B cell (primary cell): ENCODE data around the gene FHIT.

Experiments
- CTCF ChIP-seq: fragments of 200-600 bp; IDR thresholded peaks from one replicate; pipeline ENCODE4 v1.8.0; 2022; ENCODE audit warnings: antibody characterized with exemption, mild to moderate bottlenecking
- EZH2 ChIP-seq: IDR thresholded peaks from 2 replicates; pipeline ENCODE4 v1.6.1; 2012; ENCODE audit warnings: borderline replicate concordance, low read depth, mild to moderate bottlenecking, moderate library complexity, low read length; ENCODE audit not compliant: insufficient read depth, poor library complexity, severe bottlenecking

- TF ChIP-seq CTCF (no peak), EZH2 (no peak)
Observed at GRCh38 chr3:60917141-60917540, 334.1 kb downstream of the FHIT start.
